Right cardiac atrium (tissue), 5 donors: ENCODE results near the gene ZFPL1. TPM values are rescaled to one million over a fixed set of nuclear protein-coding genes. Genes with fewer than 3 reads are reported as not detected.

Experiments used
- ATAC-seq, 2 donors: fragments of 200-7000 bp; cut with Tn5 transposase; one replicate each; pipeline versions ENCODE4 v1.8.0 to v1.9.1; 2020; ENCODE audit warnings: moderate library complexity in 2 of 2, mild to moderate bottlenecking in 1 of 2
- DNase-seq, 3 donors: peaks; one replicate each; pipeline ENCODE4 v3.0.0-alpha.2; 2020
- H3K27ac ChIP-seq: one replicate; pipeline ENCODE4 v1.5.1; 2013; ENCODE audit warnings: mild to moderate bottlenecking, low read length, control low read depth, moderate library complexity
- H3K27me3 ChIP-seq: one replicate; pipeline ENCODE4 v1.6.1; 2013; ENCODE audit not compliant: control insufficient read depth, insufficient read depth
- H3K4me1 ChIP-seq: one replicate; pipeline ENCODE4 v1.6.1; 2013; ENCODE audit warnings: low read length; ENCODE audit not compliant: control insufficient read depth, insufficient read depth
- H3K4me3 ChIP-seq: one replicate; pipeline ENCODE4 v1.5.1; 2013; ENCODE audit warnings: low read length, control low read depth
- H3K9me3 ChIP-seq: one replicate; pipeline ENCODE4 v1.6.1; 2013; ENCODE audit warnings: low read length; ENCODE audit not compliant: control insufficient read depth
- WGBS: extraction: QIAGEN DNeasy Blood & Tissue Kit; methylation state at CpG from one replicate; pipeline ENCODE4 v1.1.7; 2013; 5-methylcytosine and 5-hydroxymethylcytosine counted together
- intact Hi-C, 4 donors: fragments of 100-400 bp; cut with DNase I; formaldehyde crosslinking; loops; one replicate each; pipeline versions ENCODE4 v1.11.0 to v1.14.0; 2022 to 2023
- polyA plus RNA-seq: library from polyadenylated mRNA; stranded (reverse); fragments of 200-250 nt; gene quantifications from one replicate; pipeline ENCODE4 v1.2.3, GENCODE V29; 2013
- total RNA-seq, 4 donors: library from RNA; stranded (reverse); fragmentation: NEBNext Ultra II Directional; extraction: Animal tissue kit (Norgen Biotek cat#: 25700); gene quantifications; one replicate each; pipeline ENCODE4 v1.2.1, GENCODE V29; 2021
- donor health status: healthy with polysubstance abuse.
- donor health status: DM: no; HTN: yes; CAD: no.
- donor health status: DM: no; HTN: no; CAD: no.
- donor health status: DM: no; HTN: yes; CAD: no; lungs with severe emphysema.
- donor health status: DM: yes; HTN: yes; CAD: no.

The ZFPL1 gene
- total and polyA plus RNA-seq, 5 donors, result 25.6 to 32.6 (median 26.7) TPM

DNA sequence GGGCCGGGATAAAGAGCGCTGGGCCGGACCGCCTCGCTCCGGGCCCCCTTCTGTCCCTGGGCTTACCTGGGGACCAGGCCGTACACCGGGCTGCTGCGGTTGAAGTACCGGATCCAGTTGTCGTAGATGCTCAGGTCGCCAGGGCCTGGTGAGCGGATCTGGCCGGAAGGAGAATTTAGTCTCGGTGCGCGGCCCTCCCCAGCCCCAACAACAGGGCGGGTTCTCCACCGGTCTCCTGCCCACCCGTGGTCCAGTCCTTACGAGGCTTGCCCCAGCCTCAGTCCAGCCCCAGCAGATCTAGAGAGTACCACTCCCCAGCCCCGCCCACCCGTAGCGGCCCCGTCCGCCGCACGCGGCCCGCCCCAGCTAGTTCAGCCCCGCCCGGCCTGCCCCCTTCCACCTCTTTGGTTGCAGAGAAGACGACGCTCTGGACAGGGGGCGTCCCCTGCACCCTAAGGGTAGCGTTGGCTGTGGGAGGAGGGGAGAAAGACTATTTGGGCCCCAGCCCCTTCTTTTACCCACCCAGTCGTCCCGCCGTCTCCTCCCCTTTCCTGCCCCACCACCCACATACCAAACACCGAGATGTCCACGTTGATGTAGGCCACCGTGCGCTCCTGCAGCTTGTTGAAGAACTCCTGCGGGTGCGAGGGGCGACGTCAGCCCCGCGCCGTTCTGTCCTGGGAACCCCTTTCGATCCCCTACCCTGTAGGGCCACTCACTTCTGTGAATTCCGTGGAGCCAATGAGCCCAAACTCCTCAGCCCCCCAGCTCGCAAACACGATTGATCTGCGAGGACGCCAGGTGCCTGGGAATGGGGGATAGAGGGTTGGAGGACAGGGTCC lies 36.2 kb upstream of the ZFPL1 start:
- DNase-seq (peak; percentile 46 to 84 (median 78)), ATAC-seq (peak; percentile 59 to 73)
- 10% methylated on average over 56 of the region's 56 CpGs for WGBS

DNA sequence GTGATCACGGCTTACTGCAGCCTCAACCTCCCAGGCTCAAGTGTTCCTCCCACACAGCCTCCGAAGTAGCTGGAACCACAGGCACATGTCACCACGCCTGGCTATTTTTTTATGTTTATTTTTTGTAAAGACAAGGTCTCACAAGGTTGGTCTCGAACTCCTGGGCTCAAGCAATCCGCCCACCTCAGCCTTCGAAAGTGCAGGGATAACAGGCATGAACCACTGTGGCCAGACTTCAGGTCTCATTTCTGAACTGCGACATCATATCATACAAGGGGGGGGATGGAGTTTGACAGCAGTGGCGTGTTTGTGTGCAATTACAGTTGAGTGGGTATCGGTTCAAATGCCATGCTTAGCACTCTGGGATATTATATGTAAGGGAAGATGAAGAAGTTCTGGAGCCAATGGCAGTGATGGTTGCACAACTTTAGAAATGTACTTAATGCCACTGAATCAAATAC lies 32.6 kb upstream of the ZFPL1 start:
- WGBS, result 71% methylated on average over 9 of the region's 9 CpGs
- no peak overlapping the region for H3K4me3 ChIP-seq
- ATAC-seq, result no peak
- H3K27ac ChIP-seq, result no peak overlapping the region
- no peaks in the 10 kb centered on the region for H3K4me1 ChIP-seq
- intact Hi-C loops, result no loop called here
- no peaks in the 10 kb centered on the region for H3K9me3 ChIP-seq
- H3K27me3 ChIP-seq, result no peaks in the 10 kb centered on the region
- DNase-seq, result peak in 1 of 3 donors; percentile 4

More for the DNA sequence above, 36.2 kb upstream of the ZFPL1 start:
- H3K27ac ChIP-seq, result no peak overlapping the region
- no peaks in the 10 kb centered on the region for H3K9me3 ChIP-seq
- no peaks in the 10 kb centered on the region for H3K27me3 ChIP-seq
- intact Hi-C loops, result loop anchor here in 1 of 4 donors (5.0 kb wide), 1 partner anchor 34 kb away; the partner anchor contains the start of genes CDCA5 and ZFPL1
- peak overlapping the region; percentile 66 for H3K4me3 ChIP-seq
- H3K4me1 ChIP-seq, result no peaks in the 10 kb centered on the region

DNA sequence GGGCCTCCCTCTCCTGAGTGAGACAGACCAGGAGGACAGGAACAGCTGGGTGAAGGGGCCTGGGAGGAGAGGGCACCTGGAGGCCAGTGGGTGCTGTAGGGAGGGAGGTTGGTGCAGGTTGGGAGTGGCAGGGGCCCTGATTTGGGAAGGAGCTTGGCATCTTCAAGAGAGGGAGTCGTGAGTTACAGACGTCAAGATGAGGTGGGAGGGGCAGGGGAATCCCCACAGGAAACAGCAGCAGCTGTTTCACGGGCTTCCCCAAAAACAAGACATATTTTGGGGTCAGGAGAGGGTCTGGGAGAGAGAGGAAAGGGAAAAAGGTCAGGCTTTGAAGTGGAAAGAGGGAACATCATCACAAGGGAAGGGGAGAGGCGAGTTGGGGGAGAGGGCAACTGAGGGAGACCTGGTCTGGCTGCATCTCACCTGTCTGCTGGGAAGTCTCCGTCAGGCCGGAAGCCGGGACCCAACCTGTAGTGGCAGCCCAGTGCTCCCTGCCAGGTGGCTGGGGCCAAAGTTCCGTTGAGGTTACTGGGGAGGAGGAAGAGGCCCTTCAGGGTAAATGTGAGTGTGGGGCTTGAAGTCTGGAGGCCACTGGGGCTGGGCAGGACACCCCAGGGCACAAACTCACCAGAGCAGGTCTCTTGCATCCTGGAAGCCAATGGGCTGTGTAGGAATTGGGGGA lies 30.1 kb upstream of the ZFPL1 start:
- Histone ChIP-seq H3K27ac (no peak overlapping the region), H3K9me3 (no peaks in the 10 kb centered on the region), H3K4me3 (no peak overlapping the region), H3K27me3 (no peaks in the 10 kb centered on the region), H3K4me1 (no peaks in the 10 kb centered on the region)
- intact Hi-C loops, result no loop called here
- 48% methylated on average over 8 of the region's 8 CpGs for WGBS
- DNase-seq (no peak), ATAC-seq (no peak)

DNA sequence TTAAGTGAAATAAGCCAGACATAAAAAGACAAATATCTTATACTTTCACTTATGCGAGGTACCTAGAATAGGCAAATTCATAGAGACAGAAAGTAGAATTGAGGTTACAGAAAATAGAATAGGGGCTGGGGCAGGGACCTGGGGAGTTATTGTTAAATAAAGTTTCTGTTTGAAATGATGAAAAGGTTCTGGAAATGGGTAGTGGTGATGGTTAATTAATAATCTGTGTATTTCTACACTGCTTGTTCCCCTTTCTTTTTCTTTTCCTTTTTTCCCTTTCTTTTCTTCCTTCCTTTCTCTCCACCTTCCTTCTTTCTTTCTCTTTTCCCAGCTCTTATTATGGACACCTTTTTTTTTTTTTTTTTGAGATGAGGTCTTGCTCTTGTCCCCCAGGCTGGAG lies 28.5 kb upstream of the ZFPL1 start:
- Histone ChIP-seq H3K4me3 (no peak overlapping the region), H3K9me3 (no peaks in the 10 kb centered on the region), H3K4me1 (no peaks in the 10 kb centered on the region), H3K27ac (no peak overlapping the region), H3K27me3 (no peaks in the 10 kb centered on the region)
- intact Hi-C loops, result no loop called here
- 89% methylated on average over 1 of the region's 1 CpG for WGBS
- no peak for ATAC-seq
- no peak for DNase-seq

DNA sequence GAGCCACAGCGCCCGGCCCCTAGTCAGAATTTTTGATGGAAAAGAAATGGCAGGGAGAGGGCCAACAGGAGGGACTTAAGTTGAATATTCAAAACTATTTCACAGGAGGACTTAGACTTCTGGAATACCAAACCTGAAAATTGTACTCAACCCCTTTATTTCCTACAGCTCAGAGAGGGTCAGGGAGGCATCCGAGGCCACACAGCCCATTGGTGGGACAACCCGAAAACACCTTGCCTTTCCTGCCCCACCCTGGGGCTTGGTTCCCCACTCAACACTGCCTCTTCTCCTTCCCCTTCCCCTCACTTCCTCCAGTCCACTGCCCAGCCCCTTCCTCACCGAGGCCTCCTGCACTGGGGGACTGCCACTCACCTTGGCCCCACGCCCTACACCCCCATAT lies 27.0 kb upstream of the ZFPL1 start:
- Histone ChIP-seq H3K27me3 (no peaks in the 10 kb centered on the region), H3K27ac (no peak overlapping the region), H3K4me1 (no peaks in the 10 kb centered on the region), H3K9me3 (no peaks in the 10 kb centered on the region), H3K4me3 (no peak overlapping the region)
- intact Hi-C loops, result no loop called here
- ATAC-seq, result no peak
- 91% methylated on average over 6 of the region's 6 CpGs for WGBS
- no peak for DNase-seq

DNA sequence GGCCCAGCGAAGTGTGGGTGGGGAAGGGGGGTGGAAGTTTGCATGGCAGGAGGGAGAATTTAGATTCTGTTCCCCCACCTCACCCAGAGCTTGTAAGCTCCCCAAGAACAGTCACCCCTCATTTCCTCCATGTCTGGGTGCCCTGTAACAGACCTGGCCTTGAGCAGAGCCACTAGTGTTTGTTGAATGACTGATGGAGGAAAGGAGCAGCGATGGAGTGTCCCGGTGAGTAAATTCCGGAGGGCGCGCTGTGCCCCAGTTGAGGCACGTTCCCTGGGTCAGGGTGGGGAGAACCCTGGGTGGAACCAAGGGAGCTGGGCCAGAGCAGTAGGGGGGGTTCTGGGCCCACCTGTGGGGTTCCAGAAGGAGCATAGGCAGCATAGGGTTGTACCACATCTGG lies 26.5 kb upstream of the ZFPL1 start:
- ATAC-seq (peak in 1 of 2 donors; percentile 14), DNase-seq (no peak)
- 93% methylated on average over 7 of the region's 7 CpGs for WGBS
- no peak overlapping the region for H3K27ac ChIP-seq
- H3K27me3 ChIP-seq, result no peaks in the 10 kb centered on the region
- intact Hi-C loops, result no loop called here
- no peak overlapping the region for H3K4me3 ChIP-seq
- H3K9me3 ChIP-seq, result no peaks in the 10 kb centered on the region
- no peaks in the 10 kb centered on the region for H3K4me1 ChIP-seq

DNA sequence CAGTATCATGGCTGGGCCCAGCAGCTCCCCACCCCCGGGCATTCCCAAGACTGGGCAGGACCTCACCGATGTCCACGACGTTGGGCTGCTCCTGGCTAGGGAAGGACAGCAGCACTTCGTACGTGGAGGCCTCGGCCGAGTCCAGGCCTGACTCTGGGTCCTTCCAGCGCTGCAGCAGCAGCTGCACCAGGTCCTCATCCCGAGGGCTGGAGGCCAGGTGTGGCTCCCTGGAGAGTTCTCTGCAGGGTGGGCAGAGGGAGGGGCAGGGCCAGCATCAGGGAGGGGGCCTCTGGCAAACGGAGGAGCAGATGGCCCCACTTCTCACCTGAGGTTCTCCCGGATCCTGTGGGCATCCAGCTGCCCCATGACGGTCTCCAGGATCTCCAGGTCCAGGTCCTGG lies 26.0 kb upstream of the ZFPL1 start:
- DNase-seq (peak in 1 of 3 donors; percentile 50), ATAC-seq (peak in 1 of 2 donors; percentile 15)
- intact Hi-C loops, result no loop called here
- Histone ChIP-seq H3K4me1 (no peaks in the 10 kb centered on the region), H3K27ac (no peak overlapping the region), H3K4me3 (no peak overlapping the region), H3K27me3 (no peaks in the 10 kb centered on the region), H3K9me3 (no peaks in the 10 kb centered on the region)
- WGBS, result 70% methylated on average over 13 of the region's 13 CpGs

DNA sequence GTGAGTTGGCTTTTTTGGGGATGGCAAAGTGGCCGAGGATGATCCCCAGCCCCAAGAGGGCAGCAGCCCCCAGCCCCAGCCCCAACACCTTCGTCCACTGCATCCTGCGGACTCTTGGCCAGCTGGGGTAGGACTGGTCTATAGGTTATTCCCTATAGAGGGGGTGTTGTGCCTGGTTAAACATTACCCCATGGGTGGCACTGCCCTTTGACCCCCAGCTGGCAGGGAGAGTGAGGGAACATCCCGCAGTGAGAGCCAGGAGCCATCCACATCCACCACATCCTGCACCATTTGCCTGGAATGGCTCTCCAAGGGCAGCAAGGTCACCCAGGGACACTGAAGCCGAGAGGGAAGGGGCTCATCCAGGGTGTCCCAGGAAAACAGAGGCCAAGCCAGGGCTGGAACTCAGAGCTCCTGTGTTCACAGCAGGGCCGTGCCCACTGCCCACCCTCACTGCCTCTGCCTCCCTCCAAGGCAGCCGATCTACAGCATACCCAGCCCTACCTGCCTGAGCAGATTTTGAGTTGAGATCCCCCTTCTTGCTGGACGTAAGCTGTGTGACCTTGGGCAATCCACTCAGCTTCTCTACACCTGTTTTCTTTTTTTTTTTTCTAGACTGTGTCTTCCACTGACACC lies 25.5 kb upstream of the ZFPL1 start, which contains the start of gene NAALADL1:
NAALADL1 (minus strand) TSS at position 135 of the 636 bp plus-strand sequence; CDS start at position 103, 32 bp downstream.
- DNase-seq (peak in 1 of 3 donors; percentile 16), ATAC-seq (no peak)
- WGBS, result 77% methylated on average over 8 of the region's 8 CpGs
- no peaks in the 10 kb centered on the region for H3K27me3 ChIP-seq
- no peaks in the 10 kb centered on the region for H3K9me3 ChIP-seq
- H3K4me3 ChIP-seq, result no peak within 1 kb of the TSS
- no peak within 1 kb of the TSS for H3K27ac ChIP-seq
- no peaks in the 10 kb centered on the region for H3K4me1 ChIP-seq
- intact Hi-C loops, result no loop called here

DNA sequence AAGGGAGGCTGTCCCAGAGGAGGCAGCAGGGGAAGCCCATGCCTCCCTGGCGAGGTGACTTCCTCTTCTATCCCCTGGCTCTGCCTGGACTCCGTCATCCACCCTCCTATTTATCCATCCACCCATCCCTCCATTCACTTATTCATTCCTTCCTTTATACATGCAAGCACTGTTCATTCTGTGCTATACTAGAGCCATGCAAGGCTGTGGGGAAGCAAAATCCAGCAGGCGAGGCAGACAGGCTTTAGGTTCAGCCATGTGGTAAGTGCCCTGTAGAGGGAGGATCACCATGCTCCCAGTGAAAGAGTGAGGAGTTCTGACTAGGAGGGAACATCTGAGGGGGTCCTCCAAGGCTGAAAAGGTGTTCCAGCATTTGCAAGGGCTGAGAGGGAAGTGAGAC lies 24.5 kb upstream of the ZFPL1 start:
- Histone ChIP-seq H3K9me3 (no peaks in the 10 kb centered on the region), H3K27me3 (no peaks in the 10 kb centered on the region), H3K4me1 (no peaks in the 10 kb centered on the region), H3K4me3 (no peak overlapping the region), H3K27ac (no peak overlapping the region)
- WGBS, result 56% methylated on average over 3 of the region's 3 CpGs
- intact Hi-C loops, result no loop called here
- ATAC-seq, result no peak
- peak in 1 of 3 donors; percentile 1 for DNase-seq

DNA sequence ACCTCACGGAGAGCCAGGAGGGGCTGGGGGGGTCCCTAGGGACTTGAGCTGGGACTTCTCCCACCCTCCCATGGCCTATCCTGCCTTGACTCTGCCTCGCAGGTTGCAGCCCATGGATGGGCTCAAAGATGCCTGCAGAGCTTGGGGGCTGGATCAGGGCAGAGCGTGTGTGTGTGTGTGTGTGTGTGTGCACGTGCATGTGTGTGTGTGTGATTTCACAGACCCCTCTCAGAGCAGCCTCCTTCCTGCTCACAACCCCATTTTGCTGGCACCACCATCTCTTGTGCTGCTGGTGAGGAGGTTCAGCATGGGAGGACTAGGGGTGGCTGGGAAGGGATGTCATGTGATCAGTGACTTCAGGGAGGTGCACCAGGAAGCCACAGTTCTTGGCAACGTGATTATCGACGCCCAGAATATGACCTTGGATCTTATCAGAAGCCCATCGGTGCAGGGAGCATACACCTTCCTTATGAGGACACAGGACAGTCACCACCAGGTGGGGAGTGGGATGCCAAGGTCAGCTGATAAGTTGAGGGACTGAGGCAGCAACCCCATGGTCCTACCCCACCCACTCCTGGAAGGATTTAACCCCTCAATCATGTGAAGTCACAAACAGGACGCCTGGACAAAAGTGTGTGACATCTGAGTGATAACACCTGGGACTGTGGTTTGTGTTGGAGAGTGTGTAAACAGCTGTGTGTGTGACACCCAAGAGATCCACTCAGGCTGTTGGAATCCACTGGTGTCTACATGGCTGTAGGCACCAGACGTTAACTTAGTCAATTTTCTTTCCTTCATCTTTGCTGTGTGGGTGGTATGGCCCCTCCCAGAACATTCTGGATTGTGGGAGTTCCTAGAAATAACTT lies 23.8 kb upstream of the ZFPL1 start:
- H3K9me3 ChIP-seq, result no peaks in the 10 kb centered on the region
- ATAC-seq (no peak), DNase-seq (peak in 1 of 3 donors; percentile 7)
- no peaks in the 10 kb centered on the region for H3K4me1 ChIP-seq
- H3K27me3 ChIP-seq, result no peaks in the 10 kb centered on the region
- H3K4me3 ChIP-seq, result no peak overlapping the region
- H3K27ac ChIP-seq, result no peak overlapping the region
- WGBS, result 48% methylated on average over 10 of the region's 10 CpGs
- intact Hi-C loops, result no loop called here
